K562 (cell line): ENCODE results near the gene PTPRM. TPM values are rescaled to one million over a fixed set of nuclear protein-coding genes. Genes with fewer than 3 reads are reported as not detected.

Experiments
- ATAC-seq: fragments of 200-7000 bp; cut with Tn5 transposase; 3 replicates; pipeline ENCODE4 v1.9.1; 2020; ENCODE audit warnings: moderate library complexity
- BruUV-seq: library from RNA; stranded (reverse); fragments of 400-500 nt; replicated peaks from 2 replicates; lab custom pipeline; 2021; lab: Mats Ljungman, UMichigan
- CTCF ChIA-PET: fragments of 300-600 bp; formaldehyde crosslinking; extraction: SDS; loops from one replicate; lab custom pipeline; 2021; ENCODE audit warnings: low intra/inter-chr PET ratio; lab: Yijun Ruan, JAX
- POLR2A ChIA-PET: fragments of 300-600, 350-650 bp; sonication (Branson Sonifier 250); formaldehyde crosslinking; extraction: SDS; loops from one replicate; lab custom pipeline; 2021; ENCODE audit warnings: antibody characterized with exemption, inconsistent platforms; lab: Yijun Ruan, JAX
- DNase-seq, 4 experiments: peaks; one replicate each; pipeline versions ENCODE4 v3.0.0 to v3.0.0-alpha.2; 2011 to 2018; ENCODE audit warnings: low spot score in 3 of 4, mixed read lengths in 3 of 4; ENCODE audit errors: extremely low read depth in 1 of 4
- FAIRE-seq: peaks from 2 replicates; lab custom pipeline; 2011; peaks lifted over from hg19 to GRCh38; lab: Jason Lieb, UNC
- H2AFZ ChIP-seq: 2 replicates; pipeline ENCODE4 v1.6.0; 2011; ENCODE audit warnings: low read depth, low read length, control low read depth, inconsistent platforms
- H3K27ac ChIP-seq: fragments of 200-600 bp; 3 replicates; pipeline ENCODE4 v1.8.0; 2011; ENCODE audit warnings: low read depth, mild to moderate bottlenecking, control low read depth, inconsistent platforms, low read length, moderate library complexity, mixed read lengths; ENCODE audit errors: extremely low read depth
- H3K27me3 ChIP-seq, 2 experiments: fragments of 300-600 bp in 1 of 2; 2 replicates in 1 of 2; 3 replicates in 1 of 2; pipeline versions ENCODE4 v1.6.0 to v1.8.0; 2011; ENCODE audit warnings: inconsistent platforms in 2 of 2, low read length in 2 of 2, mild to moderate bottlenecking in 1 of 2, mixed read lengths in 1 of 2, moderate library complexity in 1 of 2; ENCODE audit not compliant: control insufficient read depth in 2 of 2, insufficient read depth in 2 of 2
- H3K36me3 ChIP-seq: fragments of 300-600 bp; 3 replicates; pipeline ENCODE4 v1.8.0; 2011; ENCODE audit warnings: mild to moderate bottlenecking, low read length, inconsistent platforms; ENCODE audit not compliant: control insufficient read depth, insufficient read depth
- H3K4me1 ChIP-seq, 2 experiments: fragments of 200-600 bp in 1 of 2; replicated peaks in 1 of 2; 2 replicates in 1 of 2; 3 replicates in 1 of 2; pipeline versions ENCODE4 v1.5.1 to v1.8.0; 2011; ENCODE audit warnings: inconsistent platforms in 2 of 2, low read length in 2 of 2, mild to moderate bottlenecking in 1 of 2, mixed read lengths in 1 of 2, moderate library complexity in 1 of 2; ENCODE audit not compliant: control insufficient read depth in 2 of 2, insufficient read depth in 2 of 2
- H3K4me2 ChIP-seq: 2 replicates; pipeline ENCODE4 v1.6.1; 2011; ENCODE audit warnings: low read length, control low read depth, inconsistent platforms, mixed read lengths; ENCODE audit not compliant: insufficient read depth
- H3K4me3 ChIP-seq: fragments of 200-600 bp; sonication (generic), shearing (Covaris generic); 2 replicates; pipeline ENCODE4 v1.5.1; 2016; ENCODE audit warnings: control low read depth, inconsistent platforms
- H3K79me2 ChIP-seq: fragments of 200-600 bp; 3 replicates; pipeline ENCODE4 v1.8.0; 2011; ENCODE audit warnings: low read length, inconsistent platforms; ENCODE audit not compliant: control insufficient read depth, insufficient read depth
- H3K9ac ChIP-seq, 2 experiments: 2 replicates each; pipeline versions ENCODE4 v1.6.0 to v1.6.1; 2011; ENCODE audit warnings: low read depth in 2 of 2, low read length in 2 of 2, control low read depth in 1 of 2, inconsistent platforms in 1 of 2, mild to moderate bottlenecking in 1 of 2, mixed read lengths in 1 of 2; ENCODE audit not compliant: insufficient read depth in 1 of 2
- H3K9me1 ChIP-seq: one replicate; pipeline ENCODE4 v1.6.0; 2011; ENCODE audit warnings: inconsistent platforms, mild to moderate bottlenecking, low read length, moderate library complexity; ENCODE audit not compliant: control insufficient read depth, insufficient read depth
- H3K9me3 ChIP-seq: replicated peaks from 2 replicates; pipeline ENCODE4 v1.5.1; 2011; ENCODE audit warnings: low read depth, low read length, inconsistent platforms; ENCODE audit not compliant: control insufficient read depth, insufficient read depth
- H4K20me1 ChIP-seq: replicated peaks from 2 replicates; pipeline ENCODE4 v1.6.1; 2011; ENCODE audit warnings: low read length, inconsistent platforms, mixed read lengths; ENCODE audit not compliant: control insufficient read depth, insufficient read depth
- FOXK1 ChIP-seq: sonication (generic); formaldehyde crosslinking; IDR thresholded peaks from 2 replicates; pipeline ENCODE4 v1.8.0; 2022; ENCODE audit warnings: missing genetic modification reagents, mild to moderate bottlenecking, borderline replicate concordance
- U2AF2 ChIP-seq: fragments of 200-400 bp; formaldehyde crosslinking; optimal IDR thresholded peaks from 2 replicates; pipeline ENCODE3; 2017; ENCODE audit warnings: low read depth, mild to moderate bottlenecking, low read length
- ZNF232 ChIP-seq: sonication (generic); formaldehyde crosslinking; IDR thresholded peaks from 2 replicates; pipeline ENCODE4 v1.8.0; 2022; ENCODE audit warnings: mild to moderate bottlenecking, missing genetic modification reagents
- WGBS: fragments of 100-300 bp; shearing (Covaris generic); methylation state at CpG from one replicate; pipeline ENCODE4 v1.1.6; 2016; ENCODE audit warnings: low coverage, mixed read lengths; ENCODE audit not compliant: insufficient coverage; ENCODE audit errors: missing lambda C conversion rate; 5-methylcytosine and 5-hydroxymethylcytosine counted together
- in situ Hi-C: fragments of 300-500 bp; cut with MboI; formaldehyde crosslinking; loops from 4 replicates; pipeline ENCODE4 v1.15.0; 2018; ENCODE audit warnings: inconsistent platforms, mixed read lengths
- intact Hi-C: fragments of 100-400 bp; cut with micrococcal nuclease; formaldehyde crosslinking; loops from 2 replicates; pipeline ENCODE4 v1.14.2; 2022
- polyA plus RNA-seq, 8 experiments: library from polyadenylated mRNA; depleted of rRNA in 4 of 8; stranded (reverse) in 5 of 8; unstranded in 3 of 8; fragments of >200 nt; fragmentation: Nextera tagmentation in 2 of 8; fragmentation: Illumina TruSeq in 1 of 8; extraction: Ambion mirVana in 2 of 8; extraction: Trizol in 1 of 8; gene quantifications; 2 replicates each; pipeline versions ENCODE4 v1.2.1 to v1.2.3, GENCODE V29; 2011 to 2014; ENCODE audit warnings: inconsistent platforms in 1 of 8, missing spikeins in 1 of 8
- total RNA-seq, 7 experiments: library from RNA; depleted of rRNA in 6 of 7; stranded (reverse); fragments of >200 nt in 6 of 7; fragmentation: Illumina TruSeq in 2 of 7; extraction: Trizol in 2 of 7; gene quantifications; 2 replicates each; pipeline versions ENCODE4 v1.2.1 to v1.2.3, GENCODE V29; 2011 to 2021; ENCODE audit warnings: low replicate concordance in 1 of 7

PTPRM gene
- total and polyA plus RNA-seq, 9 of the 15 experiments (the other 6 are each of a cell fraction or from before 2014, with no cell fraction given): 0.03 to 0.16 (median 0.08) TPM; not detected in 3

- H3K79me2 ChIP-seq: no peaks in the 10 kb centered on the region
- H3K36me3 ChIP-seq: no peaks in the 10 kb centered on the region
- CTCF ChIA-PET: no interaction called here
- H3K9me3 ChIP-seq: no peaks in the 10 kb centered on the region
- TF ChIP-seq U2AF2: no peak
- TF ChIP-seq FOXK1 (CRISPR knock-in tag): no peak
- no peak overlapping the region for H3K27ac ChIP-seq
- under 1% methylated on average over 9 of the region's 9 CpGs for WGBS
- no peak for DNase-seq
- no peak overlapping the region for H3K9ac ChIP-seq
- no peak overlapping the region for H2AFZ ChIP-seq
- POLR2A ChIA-PET: no interaction called here
- no peaks in the 10 kb centered on the region for H4K20me1 ChIP-seq
- no peak for ATAC-seq
- H3K4me2 ChIP-seq: no peak overlapping the region
- no TSS peak for BruUV-seq
- in situ Hi-C loops (no loop called here), intact Hi-C loops (no loop called here)
- peaks cover 11 to 19% of the 10 kb centered on the region in 2 experiments; a peak in 4 of 5 replicates for H3K27me3 ChIP-seq
- FAIRE-seq: no peak
- no peaks in the 10 kb centered on the region for H3K9me1 ChIP-seq
- no peak overlapping the region for H3K4me3 ChIP-seq
- H3K4me1 ChIP-seq: no peaks in the 10 kb centered on the region
Measured at GRCh38 chr18:8260827-8261226, 693.7 kb downstream of the PTPRM start.

- no peaks in the 10 kb centered on the region for H3K36me3 ChIP-seq
- H3K4me3 ChIP-seq: no peak overlapping the region
- no peaks in the 10 kb centered on the region for H3K9me3 ChIP-seq
- H3K9ac ChIP-seq: no peak overlapping the region
- no peak overlapping the region for H3K4me2 ChIP-seq
- CTCF ChIA-PET: no interaction called here
- H3K79me2 ChIP-seq: no peaks in the 10 kb centered on the region
- FAIRE-seq (no peak), ATAC-seq (no peak), DNase-seq (no peak)
- no peak overlapping the region for H3K27ac ChIP-seq
- WGBS: 0% methylated on average over 7 of the region's 7 CpGs
- no TSS peak for BruUV-seq
- intact Hi-C loops: no loop called here
- no peaks in the 10 kb centered on the region for H4K20me1 ChIP-seq
- no peaks in the 10 kb centered on the region for H3K4me1 ChIP-seq
- no peak for TF ChIP-seq ZNF232
- in situ Hi-C loops: no loop called here
- H3K9me1 ChIP-seq: no peaks in the 10 kb centered on the region
- H3K27me3 ChIP-seq: peaks cover 11 to 18% of the 10 kb centered on the region in 2 experiments; a peak in 4 of 5 replicates
- H2AFZ ChIP-seq: no peak overlapping the region
- POLR2A ChIA-PET: no interaction called here
Measured at GRCh38 chr18:8261651-8262091, 694.6 kb downstream of the PTPRM start.
